ENCODE data around the gene EXOC8. TPM values are rescaled to one million over a fixed set of nuclear protein-coding genes. Genes with fewer than 3 reads are reported as not detected.
A peak's percentile ranks its signal among the peaks of the same experiment; 100 is the strongest.

The EXOC8 gene
- total RNA-seq, result 10 to 100 TPM; 17.2 to 19.2 TPM

- Mint-ChIP-seq H3K9me3 (no peaks in the 10 kb centered on the region), H3K4me3 (peak within 1 kb of the TSS; percentile 88 to 93), H3K27me3 (ENCODE audit: low read depth) (no peaks in the 10 kb centered on the region), H3K27ac (peak within 1 kb of the TSS; percentile 99), H3K4me1 (ENCODE audit: low read depth) (peaks cover 66% of the 10 kb centered on the region), H3K36me3 (ENCODE audit: insufficient read depth in 2 of 2) (peaks cover 8 to 28% of the 10 kb centered on the region in 2 donors)
- peak; percentile 83 to 88 for ATAC-seq (replicated peaks in 1 of 2)
- DNase-seq, result peak; percentile 95 to 97
These were observed at the start of gene EXOC8 for GRCh38 chr1:231337472-231338269. EXOC8 (minus strand) TSS chr1:231337852; CDS start chr1:231337745, 107 bp downstream.

- peaks cover 41% of the 10 kb centered on the region for H3K4me1 Mint-ChIP-seq (ENCODE audit: low read depth)
- no peak overlapping the region for H3K4me3 Mint-ChIP-seq
- ATAC-seq (replicated peaks in 1 of 2), result no peak
- H3K27me3 Mint-ChIP-seq (ENCODE audit: low read depth), result no peaks in the 10 kb centered on the region
- peaks cover 0 to 4% of the 10 kb centered on the region in 2 donors for H3K36me3 Mint-ChIP-seq (ENCODE audit: insufficient read depth in 2 of 2)
- no peak overlapping the region for H3K27ac Mint-ChIP-seq
- no peaks in the 10 kb centered on the region for H3K9me3 Mint-ChIP-seq
- no peak for DNase-seq
These were observed 48.8 kb upstream of the EXOC8 start for GRCh38 chr1:231386466-231386865.

- Mint-ChIP-seq H3K4me3 (no peak overlapping the region), H3K36me3 (ENCODE audit: insufficient read depth in 2 of 2) (peaks cover 0 to 4% of the 10 kb centered on the region in 2 donors), H3K27ac (no peak overlapping the region), H3K9me3 (no peaks in the 10 kb centered on the region), H3K4me1 (ENCODE audit: low read depth) (peaks cover 30% of the 10 kb centered on the region), H3K27me3 (ENCODE audit: low read depth) (no peaks in the 10 kb centered on the region)
- ATAC-seq (replicated peaks in 1 of 2), result no peak
- DNase-seq, result no peak
These were observed 47.7 kb upstream of the EXOC8 start for GRCh38 chr1:231385416-231385748.

GRCh38 chr1:231384696-231385415 is 47.2 kb upstream of the EXOC8 start:
- Mint-ChIP-seq H3K27me3 (ENCODE audit: low read depth) (no peaks in the 10 kb centered on the region), H3K36me3 (ENCODE audit: insufficient read depth in 2 of 2) (peaks cover 0 to 4% of the 10 kb centered on the region in 2 donors), H3K4me3 (no peak overlapping the region), H3K4me1 (ENCODE audit: low read depth) (peaks cover 27% of the 10 kb centered on the region), H3K27ac (no peak overlapping the region), H3K9me3 (no peaks in the 10 kb centered on the region)
- DNase-seq, result no peak
- ATAC-seq (replicated peaks in 1 of 2), result no peak

- Mint-ChIP-seq H3K4me1 (ENCODE audit: low read depth) (peaks cover 28% of the 10 kb centered on the region), H3K27ac (no peak overlapping the region)
These were observed 45.7 kb upstream of the EXOC8 start for GRCh38 chr1:231383159-231383860.

GRCh38 chr1:231382426-231382825 is 44.8 kb upstream of the EXOC8 start:
- Mint-ChIP-seq H3K4me1 (ENCODE audit: low read depth) (peaks cover 27% of the 10 kb centered on the region), H3K27me3 (ENCODE audit: low read depth) (no peaks in the 10 kb centered on the region), H3K36me3 (ENCODE audit: insufficient read depth in 2 of 2) (no peaks in the 10 kb centered on the region), H3K9me3 (no peaks in the 10 kb centered on the region), H3K27ac (no peak overlapping the region), H3K4me3 (no peak overlapping the region)
- ATAC-seq (replicated peaks in 1 of 2) (no peak), DNase-seq (no peak)

More at GRCh38 chr1:231383159-231383860, 45.7 kb upstream of the EXOC8 start:
- ATAC-seq (replicated peaks in 1 of 2) (no peak), DNase-seq (no peak)
- no peak overlapping the region for H3K4me3 Mint-ChIP-seq
- H3K36me3 Mint-ChIP-seq (ENCODE audit: insufficient read depth in 2 of 2), result peaks cover 0 to 4% of the 10 kb centered on the region in 2 donors
- no peaks in the 10 kb centered on the region for H3K27me3 Mint-ChIP-seq (ENCODE audit: low read depth)
- no peaks in the 10 kb centered on the region for H3K9me3 Mint-ChIP-seq

GRCh38 chr1:231381729-231382128 is 44.1 kb upstream of the EXOC8 start:
- no peak for ATAC-seq (replicated peaks in 1 of 2)
- peaks cover 32% of the 10 kb centered on the region for H3K4me1 Mint-ChIP-seq (ENCODE audit: low read depth)
- no peaks in the 10 kb centered on the region for H3K36me3 Mint-ChIP-seq (ENCODE audit: insufficient read depth in 2 of 2)
- H3K9me3 Mint-ChIP-seq, result no peaks in the 10 kb centered on the region
- no peak for DNase-seq
- no peak overlapping the region for H3K4me3 Mint-ChIP-seq
- H3K27me3 Mint-ChIP-seq (ENCODE audit: low read depth), result no peaks in the 10 kb centered on the region
- H3K27ac Mint-ChIP-seq, result no peak overlapping the region

GRCh38 chr1:231376875-231377549 is 39.4 kb upstream of the EXOC8 start:
- no peaks in the 10 kb centered on the region for H3K9me3 Mint-ChIP-seq
- H3K27me3 Mint-ChIP-seq (ENCODE audit: low read depth), result no peaks in the 10 kb centered on the region
- peaks cover 40% of the 10 kb centered on the region for H3K4me1 Mint-ChIP-seq (ENCODE audit: low read depth)
- peak overlapping the region; percentile 5 to 60 for H3K4me3 Mint-ChIP-seq
- peak overlapping the region; percentile 36 for H3K27ac Mint-ChIP-seq
- DNase-seq, result peak; percentile 30 to 43
- H3K36me3 Mint-ChIP-seq (ENCODE audit: insufficient read depth in 2 of 2), result no peaks in the 10 kb centered on the region
- ATAC-seq (replicated peaks in 1 of 2), result peak; percentile 89 to 92

GRCh38 chr1:231376101-231376500 is 38.4 kb upstream of the EXOC8 start:
- no peak overlapping the region for H3K27ac Mint-ChIP-seq
- H3K36me3 Mint-ChIP-seq (ENCODE audit: insufficient read depth in 2 of 2), result peaks cover 0 to 2% of the 10 kb centered on the region in 2 donors
- no peaks in the 10 kb centered on the region for H3K9me3 Mint-ChIP-seq

GRCh38 chr1:231374394-231374793 is 36.7 kb upstream of the EXOC8 start:
- peaks cover 35% of the 10 kb centered on the region for H3K4me1 Mint-ChIP-seq (ENCODE audit: low read depth)

More at GRCh38 chr1:231376101-231376500, 38.4 kb upstream of the EXOC8 start:
- DNase-seq, result no peak
- no peaks in the 10 kb centered on the region for H3K27me3 Mint-ChIP-seq (ENCODE audit: low read depth)
- peaks cover 40% of the 10 kb centered on the region for H3K4me1 Mint-ChIP-seq (ENCODE audit: low read depth)
- no peak overlapping the region for H3K4me3 Mint-ChIP-seq
- no peak for ATAC-seq (replicated peaks in 1 of 2)

GRCh38 chr1:231372501-231372900 is 34.8 kb upstream of the EXOC8 start:
- Mint-ChIP-seq H3K9me3 (no peaks in the 10 kb centered on the region), H3K27me3 (ENCODE audit: low read depth) (no peaks in the 10 kb centered on the region), H3K27ac (no peak overlapping the region), H3K4me1 (ENCODE audit: low read depth) (peaks cover 16% of the 10 kb centered on the region), H3K4me3 (no peak overlapping the region), H3K36me3 (ENCODE audit: insufficient read depth in 2 of 2) (peaks cover 0 to 3% of the 10 kb centered on the region in 2 donors)
- DNase-seq (no peak), ATAC-seq (replicated peaks in 1 of 2) (no peak)

More at GRCh38 chr1:231374394-231374793, 36.7 kb upstream of the EXOC8 start:
- DNase-seq (no peak), ATAC-seq (replicated peaks in 1 of 2) (no peak)
- Mint-ChIP-seq H3K9me3 (no peaks in the 10 kb centered on the region), H3K36me3 (ENCODE audit: insufficient read depth in 2 of 2) (peaks cover 0 to 3% of the 10 kb centered on the region in 2 donors), H3K27me3 (ENCODE audit: low read depth) (no peaks in the 10 kb centered on the region), H3K4me3 (no peak overlapping the region), H3K27ac (no peak overlapping the region)

- peaks cover 0 to 9% of the 10 kb centered on the region in 2 donors for H3K36me3 Mint-ChIP-seq (ENCODE audit: insufficient read depth in 2 of 2)
- no peak for DNase-seq
- H3K4me3 Mint-ChIP-seq, result no peak overlapping the region
- ATAC-seq (replicated peaks in 1 of 2), result no peak
- H3K4me1 Mint-ChIP-seq (ENCODE audit: low read depth), result no peaks in the 10 kb centered on the region
- H3K27me3 Mint-ChIP-seq (ENCODE audit: low read depth), result no peaks in the 10 kb centered on the region
- H3K27ac Mint-ChIP-seq, result no peak overlapping the region
- H3K9me3 Mint-ChIP-seq, result no peaks in the 10 kb centered on the region
These were observed 31.6 kb upstream of the EXOC8 start for GRCh38 chr1:231369282-231369681.

Measured in activated T-cell treated with anti-CD3 and anti-CD28 coated beads, Interleukin-2, amount 50 U/mL, for 72 hours (primary cell).